ENCODE data around the gene CCDC38.

- no peak for TF ChIP-seq CTCF (conservative IDR thresholded peaks at IDR 0.05)
- no peak for TF ChIP-seq EZH2 (IDR thresholded peaks at IDR 0.05; ENCODE audit: low read depth)
Observed at GRCh38 chr12:95953000-95953399, 10.6 kb upstream of the CCDC38 start.
